GM15510 (cell line): ENCODE measurements around the gene SBF2.
A peak's percentile ranks its signal among the peaks of the same experiment; 100 is the strongest.

ENCODE experiments used
- POLR2A ChIP-seq: IDR thresholded peaks from 3 replicates; pipeline ENCODE4 v1.6.1; 2011; ENCODE audit warnings: borderline replicate concordance; ENCODE audit not compliant: insufficient read length; ENCODE audit errors: extremely low read depth

Gene SBF2

GRCh38 chr11:10293423-10294289, at the start of gene SBF2:
SBF2 (minus strand) TSS chr11:10294219; CDS start chr11:10294069, 150 bp downstream.
- peak; percentile 20 for TF ChIP-seq POLR2A

- no peak for TF ChIP-seq POLR2A
Measured at GRCh38 chr11:10338287-10338686, 44.3 kb upstream of the SBF2 start.

DNA sequence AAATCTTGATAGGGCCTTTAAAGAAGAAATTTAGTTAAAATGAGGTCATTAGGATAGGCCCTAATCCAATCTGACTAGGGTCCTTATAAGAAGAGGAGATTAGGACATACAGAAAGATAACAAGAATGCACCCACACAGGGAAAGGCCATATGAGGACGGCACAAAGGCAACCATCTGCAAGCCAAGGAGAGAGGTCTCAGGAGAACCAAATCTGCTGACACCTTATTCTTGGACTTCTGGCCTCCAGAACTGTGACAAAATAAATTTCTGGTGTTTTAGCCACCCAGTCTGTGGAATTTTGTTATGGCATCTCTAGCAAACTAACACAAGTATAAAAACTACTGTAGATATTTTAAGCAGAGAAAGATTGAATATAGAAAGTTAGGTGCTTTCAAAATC, 39.5 kb upstream of the SBF2 start:
- no peak for TF ChIP-seq POLR2A

GRCh38 chr11:10331548-10332289, 37.7 kb upstream of the SBF2 start:
- no peak for TF ChIP-seq POLR2A

- no peak for TF ChIP-seq POLR2A
Measured at GRCh38 chr11:10329935-10330334, 35.9 kb upstream of the SBF2 start.

DNA sequence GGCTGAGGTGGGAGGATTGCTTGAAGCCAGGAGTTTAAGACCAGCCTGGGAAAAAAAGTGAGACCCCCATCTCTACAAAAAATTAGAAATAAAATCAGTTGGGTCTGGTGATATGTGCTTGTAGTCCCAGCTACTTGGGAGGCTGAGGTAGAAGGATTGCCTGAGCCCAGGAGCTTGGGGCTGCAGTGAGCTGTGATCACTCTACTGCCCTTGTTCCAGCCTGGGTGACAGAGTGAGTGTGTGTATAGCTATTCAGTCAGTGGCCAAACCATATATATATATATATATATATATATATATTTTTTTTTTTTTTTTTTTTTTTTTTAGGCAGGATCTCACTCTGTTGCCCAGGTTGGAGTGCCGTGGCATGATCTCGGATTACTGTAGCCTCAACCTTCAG, 35.3 kb upstream of the SBF2 start:
- TF ChIP-seq POLR2A = no peak

DNA sequence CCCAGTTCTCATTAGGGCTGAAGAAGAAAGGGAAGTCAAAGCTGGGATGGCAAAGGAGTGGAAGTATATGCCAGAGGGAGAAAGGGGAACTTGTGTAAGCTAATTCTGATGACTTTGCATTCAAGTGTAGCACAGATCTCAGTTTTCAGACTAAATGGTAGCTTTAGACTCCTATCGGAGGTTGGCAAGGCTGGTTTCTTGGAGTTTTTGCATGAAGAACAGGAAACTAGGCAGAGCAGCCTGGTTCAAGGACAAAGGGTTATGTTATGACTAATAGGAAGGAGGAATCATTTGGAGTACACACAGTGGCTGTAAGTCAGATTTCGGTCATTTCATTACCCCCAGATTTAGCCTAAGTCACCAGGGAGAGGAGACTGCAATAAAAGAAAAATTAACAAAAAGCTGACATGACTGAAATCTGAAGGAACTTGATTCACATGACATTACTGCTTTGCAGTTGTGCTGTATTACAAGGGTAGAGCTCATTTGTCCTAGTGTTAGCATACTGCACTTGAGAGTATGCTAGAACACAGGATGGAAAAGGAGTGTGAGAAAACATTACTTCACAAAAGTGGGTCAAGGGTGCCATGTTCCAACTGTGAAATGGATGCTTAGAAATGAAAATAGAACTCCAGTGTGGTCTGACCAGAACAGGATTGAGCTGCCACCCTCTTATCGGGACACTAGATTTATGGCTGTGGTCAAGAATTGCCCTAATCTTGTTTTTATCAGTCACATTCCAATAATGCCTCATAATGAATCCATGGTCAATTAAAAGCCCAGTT, 34.5 kb upstream of the SBF2 start:
- TF ChIP-seq POLR2A = no peak

DNA sequence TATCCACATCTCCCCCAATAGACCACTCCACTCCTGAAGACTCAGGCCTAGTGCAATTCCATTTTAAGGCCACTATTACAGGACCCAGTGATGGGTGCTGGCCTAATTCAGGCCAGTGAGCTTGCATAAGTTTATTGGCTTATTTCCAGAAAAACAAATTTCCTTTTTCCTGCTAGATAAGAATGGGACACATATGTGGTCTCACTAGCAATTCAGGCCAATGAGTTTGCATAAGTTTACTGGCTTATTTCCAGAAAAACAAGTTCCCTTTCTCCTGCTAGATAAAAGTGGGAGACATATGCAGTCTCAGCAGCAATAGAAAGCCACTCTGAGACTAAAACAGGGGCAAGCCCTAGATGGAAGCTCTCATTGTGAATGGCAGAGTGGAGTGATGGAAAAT, 33.2 kb upstream of the SBF2 start:
- no peak for TF ChIP-seq POLR2A

GRCh38 chr11:10326012-10326964, 32.3 kb upstream of the SBF2 start:
- no peak for TF ChIP-seq POLR2A

- no peak for TF ChIP-seq POLR2A
Measured at GRCh38 chr11:10325277-10326011, 31.4 kb upstream of the SBF2 start.

DNA sequence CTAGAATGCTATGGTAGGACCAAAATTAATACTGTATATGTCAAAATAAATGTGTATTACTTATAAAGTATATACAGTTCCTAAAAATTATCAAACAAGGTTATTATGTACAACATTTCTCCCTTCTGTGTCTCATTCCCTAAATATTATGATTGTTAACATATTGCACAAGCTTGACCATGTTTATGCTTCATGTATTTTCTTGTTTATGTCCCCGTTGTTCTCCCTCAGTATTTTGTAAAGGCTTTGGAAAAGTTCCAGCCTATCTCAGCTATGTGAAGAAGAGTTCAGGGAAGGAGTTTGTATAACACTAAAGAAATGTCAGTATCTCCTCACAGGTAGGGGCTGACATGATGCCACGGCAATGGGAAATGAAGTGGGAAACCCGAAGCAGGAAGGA, 30.5 kb upstream of the SBF2 start:
- no peak for TF ChIP-seq POLR2A

- no peak for TF ChIP-seq POLR2A
Measured at GRCh38 chr11:10323793-10324170, 29.8 kb upstream of the SBF2 start.
